Choroid plexus epithelial cell (primary cell): ENCODE data around the gene TMEM147.

ENCODE experiments used
- DNase-seq: peaks from one replicate; pipeline ENCODE4 v3.0.0-alpha.2; 2010; ENCODE audit warnings: low read depth
- H3K4me3 ChIP-seq: 2 replicates; pipeline ENCODE4 v1.5.1; 2011; ENCODE audit warnings: low read depth, mild to moderate bottlenecking, control low read depth, low read length, moderate library complexity
- TF ChIP-seq, protein P1 (sequence below): conservative IDR thresholded peaks from 2 replicates; pipeline ENCODE4 v1.5.1; 2011; ENCODE audit warnings: low read depth, mild to moderate bottlenecking, control low read depth, inconsistent platforms, low read length, moderate library complexity

Gene TMEM147

GRCh38 chr19:35529241-35530218, 15.9 kb upstream of the TMEM147 start:
- H3K4me3 ChIP-seq, result no peak overlapping the region
- TF ChIP-seq, protein P1, sequence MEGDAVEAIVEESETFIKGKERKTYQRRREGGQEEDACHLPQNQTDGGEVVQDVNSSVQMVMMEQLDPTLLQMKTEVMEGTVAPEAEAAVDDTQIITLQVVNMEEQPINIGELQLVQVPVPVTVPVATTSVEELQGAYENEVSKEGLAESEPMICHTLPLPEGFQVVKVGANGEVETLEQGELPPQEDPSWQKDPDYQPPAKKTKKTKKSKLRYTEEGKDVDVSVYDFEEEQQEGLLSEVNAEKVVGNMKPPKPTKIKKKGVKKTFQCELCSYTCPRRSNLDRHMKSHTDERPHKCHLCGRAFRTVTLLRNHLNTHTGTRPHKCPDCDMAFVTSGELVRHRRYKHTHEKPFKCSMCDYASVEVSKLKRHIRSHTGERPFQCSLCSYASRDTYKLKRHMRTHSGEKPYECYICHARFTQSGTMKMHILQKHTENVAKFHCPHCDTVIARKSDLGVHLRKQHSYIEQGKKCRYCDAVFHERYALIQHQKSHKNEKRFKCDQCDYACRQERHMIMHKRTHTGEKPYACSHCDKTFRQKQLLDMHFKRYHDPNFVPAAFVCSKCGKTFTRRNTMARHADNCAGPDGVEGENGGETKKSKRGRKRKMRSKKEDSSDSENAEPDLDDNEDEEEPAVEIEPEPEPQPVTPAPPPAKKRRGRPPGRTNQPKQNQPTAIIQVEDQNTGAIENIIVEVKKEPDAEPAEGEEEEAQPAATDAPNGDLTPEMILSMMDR, result no peak
- DNase-seq, result no peak

DNA sequence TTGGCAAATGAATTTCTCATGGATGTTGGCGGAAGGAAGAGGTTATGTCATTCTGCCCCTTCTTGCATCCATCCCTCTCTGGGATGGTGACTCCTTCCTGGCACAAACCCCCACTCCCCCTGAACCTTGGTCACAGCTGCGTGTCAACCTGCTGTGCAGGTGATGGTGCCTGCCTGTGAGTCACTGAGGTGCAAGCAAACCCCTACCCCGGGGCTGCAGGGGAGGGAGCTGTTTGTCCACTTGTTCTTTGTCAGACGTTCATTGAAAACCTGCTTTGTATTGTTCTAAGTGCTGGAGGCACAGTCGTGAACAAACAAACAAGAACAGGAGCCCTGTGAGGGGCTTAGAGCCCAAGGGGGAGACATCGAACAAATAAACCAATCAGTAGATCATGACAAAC, 14.1 kb upstream of the TMEM147 start:
- H3K4me3 ChIP-seq, result no peak overlapping the region
- no peak for DNase-seq
- TF ChIP-seq, protein P1, result no peak

DNA sequence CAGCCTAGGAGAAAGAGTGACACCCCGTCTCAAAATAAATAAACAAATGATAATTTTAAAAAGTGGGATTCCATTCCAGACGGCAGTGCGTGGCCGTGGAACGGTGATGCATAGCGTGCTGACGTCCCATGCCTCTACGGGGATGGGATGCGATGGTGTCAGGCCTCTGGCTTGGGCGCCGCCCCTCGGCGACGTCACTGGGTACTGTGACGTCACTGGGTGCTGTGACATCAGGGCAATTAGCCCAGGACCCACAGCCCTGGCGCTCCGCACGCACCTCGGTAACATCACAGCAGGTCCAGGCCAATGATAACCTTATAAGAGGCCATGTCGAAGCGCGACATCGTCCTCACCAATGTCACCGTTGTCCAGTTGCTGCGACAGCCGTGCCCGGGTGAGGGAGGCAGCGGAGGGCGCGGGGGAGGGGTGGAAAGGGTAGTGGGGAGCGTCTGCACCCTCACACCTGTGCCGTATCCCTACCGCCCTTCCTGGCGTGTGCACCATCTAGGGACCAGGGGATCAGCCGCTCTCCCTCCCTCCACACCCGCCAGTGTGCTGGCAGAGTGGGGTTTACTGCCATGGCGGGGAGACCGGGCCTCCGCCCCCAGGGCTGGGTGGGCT, 12.1 kb upstream of the TMEM147 start, which contains the start of gene GAPDHS:
GAPDHS (plus strand) TSS at position 256 of the 621 bp plus-strand sequence; CDS start at position 328, 72 bp downstream.
- TF ChIP-seq, protein P1, result no peak
- no peak within 1 kb of the TSS for H3K4me3 ChIP-seq
- no peak for DNase-seq

DNA sequence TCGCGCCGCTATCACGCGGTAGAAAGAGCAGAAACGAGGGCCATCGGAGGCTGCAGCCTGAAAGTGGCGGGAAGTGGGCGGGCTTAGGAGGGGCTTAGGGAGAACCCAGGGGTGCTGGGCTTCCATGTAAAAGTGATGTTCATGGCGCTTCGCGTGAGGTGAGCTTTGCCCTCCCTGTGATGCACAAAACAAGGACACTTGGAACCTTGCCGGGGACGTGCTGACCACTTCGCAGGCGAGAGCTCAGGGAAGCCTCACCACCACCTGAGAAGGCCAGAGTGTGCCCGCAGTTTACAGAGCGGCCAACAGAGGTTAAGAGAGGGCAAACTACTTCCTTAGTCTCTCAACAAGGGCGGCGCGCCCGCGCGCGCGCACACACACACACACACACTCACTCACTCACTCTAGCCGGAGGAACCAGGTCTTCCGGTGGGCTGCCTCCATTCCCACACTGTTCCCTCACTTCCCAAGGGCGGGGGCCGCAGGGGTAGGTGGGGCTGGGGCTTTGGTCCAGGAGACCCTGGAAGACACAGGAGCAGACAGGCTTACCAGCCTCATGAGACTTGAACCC, 11.5 kb upstream of the TMEM147 start:
- TF ChIP-seq, protein P1, result no peak
- DNase-seq, result no peak
- no peak overlapping the region for H3K4me3 ChIP-seq

DNA sequence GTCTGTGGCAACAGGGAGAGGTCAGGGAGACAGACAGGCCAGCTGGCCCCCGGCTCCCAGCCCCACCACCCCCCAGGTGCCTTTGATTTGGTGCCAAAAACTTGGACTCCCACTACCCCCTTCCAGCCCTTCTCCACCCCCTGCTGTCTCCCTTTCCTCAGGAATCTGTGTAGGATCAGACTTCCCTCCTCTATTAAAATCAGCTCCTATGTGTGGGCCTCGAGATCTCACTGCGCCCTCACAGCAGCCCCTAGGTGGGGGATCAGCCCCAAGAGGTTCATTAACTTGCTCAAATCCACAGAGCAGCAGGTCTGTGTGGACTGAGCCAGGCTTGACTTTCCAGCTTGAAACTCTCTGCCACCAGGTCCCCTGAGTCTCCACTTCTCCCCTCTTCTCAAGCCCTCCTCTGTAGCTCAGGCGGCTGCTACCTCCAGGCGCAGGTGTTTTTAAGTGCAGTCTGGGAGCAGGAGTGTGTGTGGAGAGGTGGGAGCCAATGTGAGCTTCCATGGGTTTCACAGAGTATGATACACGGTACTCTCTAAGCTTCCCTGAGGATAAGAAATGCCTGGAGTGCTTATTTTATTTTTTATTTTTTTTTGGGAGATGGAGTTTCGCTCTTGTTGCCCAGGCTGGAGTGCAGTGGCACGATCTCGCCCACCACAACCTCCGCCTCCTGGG, 10.5 kb upstream of the TMEM147 start:
- no peak for DNase-seq
- H3K4me3 ChIP-seq, result no peak overlapping the region
- TF ChIP-seq, protein P1, result no peak

GRCh38 chr19:35539314-35539713, 6.1 kb upstream of the TMEM147 start:
- H3K4me3 ChIP-seq, result no peak overlapping the region
- DNase-seq, result no peak
- TF ChIP-seq, protein P1, result no peak
